GM23248 (cell line): ENCODE results near the gene OSBPL6.

Experiments used
- EZH2 ChIP-seq: fragments of 200-600 bp; sonication (generic); IDR thresholded peaks from 2 replicates; pipeline ENCODE4 v1.6.1; 2018; ENCODE audit warnings: antibody characterized with exemption, mild to moderate bottlenecking; ENCODE audit not compliant: insufficient read depth, poor library complexity, severe bottlenecking
- EZH2phosphoT487 ChIP-seq: fragments of 200-600 bp; sonication (generic); IDR thresholded peaks from 2 replicates; pipeline ENCODE4 v1.6.1; 2018; ENCODE audit warnings: antibody characterized with exemption, moderate library complexity, mild to moderate bottlenecking, low read depth; ENCODE audit not compliant: insufficient read depth

DNA sequence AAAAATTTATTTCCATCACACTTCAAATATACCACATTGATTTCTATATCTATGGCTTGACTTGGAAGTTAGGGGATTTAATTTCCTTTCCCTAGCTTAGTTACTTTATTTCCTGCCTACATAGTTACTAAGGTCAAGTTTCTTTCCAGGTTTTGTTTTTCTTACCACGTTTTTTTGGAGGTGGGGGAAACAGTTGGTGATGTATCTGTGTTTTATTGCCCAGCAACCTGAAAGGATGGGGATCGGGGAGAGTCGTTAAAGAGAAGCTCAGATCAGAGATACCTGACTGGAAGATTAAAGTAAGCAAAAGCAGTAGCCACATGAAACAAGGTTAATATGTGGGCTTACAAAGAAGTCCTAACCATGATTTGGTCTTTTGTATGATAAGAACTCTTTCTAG, 127.8 kb downstream of the OSBPL6 start:
- no peak for TF ChIP-seq EZH2
- TF ChIP-seq EZH2phosphoT487, result no peak
